SKM-1 (cell line): Measurements from ENCODE around the gene ZBTB25.
A peak's percentile ranks its signal among the peaks of the same experiment; 100 is the strongest.
"Not testable (repeated sequence)": the region's sequence is repeated elsewhere in the genome, so short reads cannot be mapped to it uniquely, and the experiment has no call there.

ENCODE experiments used
- DNase-seq: peaks from one replicate; lab custom pipeline; 2025; ENCODE audit not compliant: unreplicated experiment; lab: John Stamatoyannopoulos, UW

Gene ZBTB25

GRCh38 chr14:64517667-64518066 is 14.0 kb upstream of the ZBTB25 start:
- DNase-seq, result not testable (repeated sequence)

- DNase-seq, result no peak
These were observed 13.3 kb upstream of the ZBTB25 start for GRCh38 chr14:64516969-64517368.

- DNase-seq, result no peak
These were observed 11.4 kb upstream of the ZBTB25 start for GRCh38 chr14:64515053-64515452.

GRCh38 chr14:64513271-64513670 is 9.6 kb upstream of the ZBTB25 start:
- DNase-seq, result no peak

- DNase-seq, result peak; percentile 23
These were observed 7.4 kb upstream of the ZBTB25 start for GRCh38 chr14:64510825-64511671.

GRCh38 chr14:64509036-64509435 is 5.4 kb upstream of the ZBTB25 start:
- DNase-seq, result no peak

- DNase-seq, result no peak
These were observed 4.7 kb upstream of the ZBTB25 start for GRCh38 chr14:64508215-64508776.

- no peak for DNase-seq
These were observed 3.9 kb upstream of the ZBTB25 start for GRCh38 chr14:64507376-64508156.

GRCh38 chr14:64506721-64507120 is 3.1 kb upstream of the ZBTB25 start:
- no peak for DNase-seq

GRCh38 chr14:64504897-64505794 is 1.5 kb upstream of the ZBTB25 start:
- peak; percentile 43 for DNase-seq

GRCh38 chr14:64504310-64504896 is 765 bp upstream of the ZBTB25 start, which contains the start of gene ZBTB1:
ZBTB1 (plus strand) TSS chr14:64504770; CDS start chr14:64521505, 16,735 bp downstream.
- DNase-seq, result no peak

- DNase-seq, result no peak
These were observed 678 bp downstream of the ZBTB25 start for GRCh38 chr14:64502887-64503433.

- DNase-seq, result no peak
These were observed 1.2 kb downstream of the ZBTB25 start for GRCh38 chr14:64502456-64502855.

GRCh38 chr14:64501411-64502171 is 2.0 kb downstream of the ZBTB25 start:
- no peak for DNase-seq

GRCh38 chr14:64500088-64500487 is 3.5 kb downstream of the ZBTB25 start:
- DNase-seq, result no peak

- no peak for DNase-seq
These were observed 6.9 kb downstream of the ZBTB25 start for GRCh38 chr14:64496764-64497163.

GRCh38 chr14:64495252-64495651 is 8.4 kb downstream of the ZBTB25 start:
- DNase-seq, result no peak

- no peak for DNase-seq
These were observed 10.2 kb downstream of the ZBTB25 start for GRCh38 chr14:64493455-64493854.

- DNase-seq, result no peak
These were observed 12.0 kb downstream of the ZBTB25 start for GRCh38 chr14:64491637-64492036.
